ENCODE data around the gene AHI1.
"Not testable (repeated sequence)": the region's sequence is repeated elsewhere in the genome, so short reads cannot be mapped to it uniquely, and the experiment has no call there.

AHI1 gene

DNA sequence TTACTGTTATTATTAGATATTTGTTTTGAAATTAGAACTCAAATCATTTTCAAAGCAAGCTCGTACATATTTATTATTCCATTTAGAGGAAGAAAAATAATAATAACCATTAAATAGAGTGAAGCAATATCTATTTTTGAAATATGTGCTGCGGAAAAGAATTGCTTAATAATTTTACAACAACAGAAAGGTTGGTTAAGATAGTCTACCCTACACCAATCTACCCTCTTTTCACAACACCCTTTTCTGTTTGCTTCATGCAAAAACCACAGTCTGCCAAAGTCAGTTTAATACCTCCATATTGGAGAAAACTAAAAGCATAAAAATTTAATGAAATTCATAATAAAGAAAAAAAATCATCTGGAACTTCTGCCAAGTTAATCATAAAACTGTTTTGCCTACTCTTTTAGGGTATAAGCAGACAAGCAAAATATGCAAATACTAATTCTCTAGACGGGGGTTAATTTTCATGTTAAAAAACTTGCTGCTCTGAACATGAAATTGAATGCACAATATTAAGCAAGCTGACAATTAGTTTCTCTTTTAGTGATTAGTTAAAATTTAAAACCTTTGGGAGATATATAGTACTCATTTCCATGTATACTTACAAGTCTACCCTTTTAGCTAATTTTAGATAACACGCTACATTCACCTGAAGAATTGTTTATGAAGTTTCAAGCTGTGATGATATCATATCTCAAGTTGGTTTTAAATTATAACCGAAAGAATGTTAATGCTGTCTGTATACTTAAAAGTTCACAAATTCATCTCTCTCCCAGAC lies 100.2 kb downstream of the AHI1 start:
- DNase-seq (ENCODE audit: low read depth in 1 of 2, low spot score in 1 of 2) = no peak

DNA sequence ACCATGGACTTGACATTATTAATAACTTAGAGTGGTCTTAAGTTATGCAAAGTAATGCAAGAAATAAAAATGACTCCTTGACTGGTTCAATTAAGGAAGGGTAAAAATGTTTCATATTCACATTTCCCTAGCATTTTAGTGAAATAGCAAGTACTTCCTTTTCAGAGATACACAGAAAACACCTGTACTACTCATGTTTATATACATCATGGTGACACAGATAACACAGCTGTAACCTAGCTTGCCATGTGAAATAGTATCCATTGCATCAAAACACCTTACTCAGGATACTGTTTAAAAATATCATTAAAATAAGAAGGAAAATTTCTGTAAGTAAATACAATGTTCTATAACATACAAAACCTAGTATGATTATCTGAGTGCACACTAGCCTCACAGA lies 102.4 kb downstream of the AHI1 start:
- DNase-seq (ENCODE audit: low read depth in 1 of 2, low spot score in 1 of 2) = no peak

- DNase-seq (ENCODE audit: low read depth in 1 of 2, low spot score in 1 of 2) = no peak
These were observed 104.3 kb downstream of the AHI1 start for GRCh38 chr6:135393289-135393688.

GRCh38 chr6:135390458-135390857 lies 107.1 kb downstream of the AHI1 start:
- no peak for DNase-seq (ENCODE audit: low read depth in 1 of 2, low spot score in 1 of 2)

GRCh38 chr6:135385299-135385698 lies 112.2 kb downstream of the AHI1 start:
- DNase-seq (ENCODE audit: low read depth in 1 of 2, low spot score in 1 of 2) = no peak

DNA sequence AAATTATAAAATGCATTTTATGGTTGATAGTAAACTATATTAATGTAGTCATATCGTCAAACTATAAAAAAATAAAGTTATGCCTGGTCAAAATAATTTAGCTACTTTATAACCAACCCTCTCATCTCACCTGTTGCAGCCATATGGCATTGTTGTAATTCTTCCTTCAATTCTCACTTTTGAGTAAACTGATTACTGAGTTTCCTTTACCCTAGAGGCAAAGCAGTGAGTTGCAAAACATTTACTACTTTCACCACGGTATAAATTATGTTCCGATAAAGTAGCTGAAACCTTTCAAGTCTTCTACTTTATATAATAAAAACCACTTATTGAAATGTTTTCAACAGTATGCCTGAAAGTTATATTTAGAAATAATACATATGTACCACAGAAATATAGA lies 113.8 kb downstream of the AHI1 start:
- no peak for DNase-seq (ENCODE audit: low read depth in 1 of 2, low spot score in 1 of 2)

DNA sequence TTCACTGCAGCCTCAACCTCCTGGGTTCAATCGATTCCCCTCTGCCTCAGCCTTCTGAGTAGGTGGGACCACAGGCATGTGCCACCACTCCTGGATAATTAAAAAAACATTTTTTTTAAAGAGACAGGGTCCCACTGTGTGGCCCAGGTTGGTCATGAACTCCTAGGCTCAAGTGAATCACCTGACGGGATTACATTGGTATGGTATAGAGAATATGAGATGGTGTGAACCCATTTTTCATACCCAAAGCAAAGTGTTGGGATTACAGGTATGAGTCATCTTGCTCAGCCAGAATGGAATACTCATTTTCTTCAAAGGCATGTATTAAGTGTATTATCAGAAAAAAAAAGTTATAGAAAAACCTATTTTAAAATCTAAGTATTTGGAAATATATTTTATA lies 114.2 kb downstream of the AHI1 start:
- DNase-seq (ENCODE audit: low read depth in 1 of 2, low spot score in 1 of 2) = no peak

DNA sequence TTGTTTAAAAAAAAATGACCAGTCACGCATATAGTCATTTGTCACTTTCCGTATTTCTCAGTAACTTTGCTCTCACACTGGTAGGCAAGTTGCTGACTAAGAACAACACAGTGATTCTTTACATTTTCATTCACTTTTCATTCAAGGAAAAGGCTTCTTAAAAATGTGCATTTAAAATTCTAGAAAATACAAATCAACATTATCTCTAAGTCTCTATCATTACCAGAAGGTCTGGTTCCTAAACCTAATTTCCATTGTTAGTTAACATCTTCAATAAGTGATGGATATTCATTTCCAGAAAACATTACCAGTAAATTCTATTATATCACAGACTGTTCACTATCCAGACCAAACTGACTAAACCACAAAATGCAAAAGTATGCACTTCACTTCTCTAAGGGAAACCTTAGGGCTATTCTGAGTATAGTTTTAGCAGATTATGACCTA lies 115.3 kb downstream of the AHI1 start:
- no peak for DNase-seq (ENCODE audit: low read depth in 1 of 2, low spot score in 1 of 2)

DNA sequence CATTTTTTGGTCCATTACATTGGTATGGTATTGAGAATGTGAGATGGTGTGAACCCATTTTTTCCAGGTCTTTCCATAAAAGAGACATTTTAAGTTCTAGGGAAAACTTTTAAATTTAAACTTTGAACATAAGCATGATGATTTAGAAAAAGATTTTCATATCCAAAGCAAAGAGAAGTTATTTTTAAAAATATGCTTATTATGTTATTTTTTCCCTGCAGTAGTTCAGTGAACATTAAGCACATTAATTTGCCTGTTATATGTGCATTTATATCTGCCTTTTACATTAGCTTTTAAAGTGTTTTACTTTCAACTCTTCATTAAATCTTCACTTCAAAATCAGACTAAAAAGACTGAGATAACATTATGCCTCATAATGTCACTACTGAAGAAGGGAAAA lies 116.7 kb downstream of the AHI1 start:
- DNase-seq (ENCODE audit: low read depth in 1 of 2, low spot score in 1 of 2) = no peak

DNA sequence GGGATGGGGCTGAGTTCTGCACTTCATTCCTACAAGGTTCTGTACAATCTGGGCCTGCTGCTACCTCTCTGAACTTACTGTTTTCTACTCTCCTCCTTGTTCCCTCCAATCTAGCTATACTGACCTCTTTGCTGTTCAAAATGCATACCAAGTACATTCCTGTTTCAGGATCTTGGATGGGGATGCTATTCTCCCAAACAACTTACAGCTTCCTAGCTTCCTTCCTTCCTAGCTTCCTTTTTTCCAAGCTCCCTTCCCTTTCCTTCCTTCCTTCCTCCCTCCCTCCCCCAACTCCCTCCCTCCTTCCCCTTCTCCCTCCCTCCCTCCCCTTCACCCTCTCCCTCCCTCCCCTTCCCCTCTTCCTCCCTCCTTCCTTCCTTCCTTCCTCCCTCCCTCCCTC lies 117.9 kb downstream of the AHI1 start:
- DNase-seq (ENCODE audit: low read depth in 1 of 2, low spot score in 1 of 2) = no peak

GRCh38 chr6:135372758-135373157 lies 124.8 kb downstream of the AHI1 start:
- no peak for DNase-seq (ENCODE audit: low read depth in 1 of 2, low spot score in 1 of 2)

- not testable (repeated sequence) for DNase-seq (ENCODE audit: low read depth in 1 of 2, low spot score in 1 of 2)
These were observed 133.9 kb downstream of the AHI1 start for GRCh38 chr6:135363622-135364021.

- no peak for DNase-seq (ENCODE audit: low read depth in 1 of 2, low spot score in 1 of 2)
These were observed 135.4 kb downstream of the AHI1 start for GRCh38 chr6:135362124-135362523.

DNA sequence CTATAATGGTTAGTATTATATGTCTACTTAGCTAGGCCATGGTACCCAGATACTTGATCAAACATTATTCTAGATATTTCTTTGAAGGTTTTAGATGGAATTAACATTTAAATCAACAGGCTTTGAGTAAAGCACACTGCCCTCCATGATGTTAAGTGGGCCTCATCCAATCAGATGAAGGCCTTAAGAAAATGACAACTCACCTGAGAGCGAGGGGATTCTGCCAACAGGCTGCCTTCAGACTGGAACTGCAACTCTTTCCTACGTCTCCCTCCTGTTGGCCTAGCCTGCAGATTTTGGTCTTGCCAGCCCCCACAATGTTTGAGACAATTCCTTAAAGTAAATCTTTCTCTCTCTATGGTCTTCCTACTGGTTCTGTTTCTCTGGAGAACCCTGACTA lies 137.3 kb downstream of the AHI1 start:
- DNase-seq (ENCODE audit: low read depth in 1 of 2, low spot score in 1 of 2) = no peak

GRCh38 chr6:135358985-135359384 lies 138.6 kb downstream of the AHI1 start:
- no peak for DNase-seq (ENCODE audit: low read depth in 1 of 2, low spot score in 1 of 2)

DNA sequence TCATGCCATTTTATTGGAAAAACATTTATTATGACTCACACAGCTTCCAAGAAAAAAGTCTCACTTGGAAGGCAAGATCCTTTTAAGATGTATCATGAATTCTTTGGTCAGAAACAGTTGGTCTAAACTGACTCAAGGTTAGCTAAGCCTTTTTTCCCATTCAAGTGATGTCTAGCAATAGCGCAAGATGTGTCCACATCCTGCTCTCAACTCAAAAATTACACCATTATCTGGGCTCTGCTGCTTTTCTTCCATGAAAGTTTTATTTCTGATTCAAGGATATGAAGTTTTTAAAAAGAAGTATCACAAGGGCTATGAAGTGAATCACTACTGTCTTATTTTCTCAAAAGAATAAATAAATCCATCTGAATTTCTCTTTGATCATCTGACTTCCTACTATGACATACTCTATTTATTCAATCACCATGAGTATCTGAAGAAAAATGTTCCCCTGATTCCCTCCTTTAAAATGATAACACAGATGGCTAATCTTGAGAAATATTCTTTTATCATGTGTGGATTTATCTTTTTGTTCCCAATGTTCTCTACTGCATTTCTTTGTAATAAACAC lies 139.2 kb downstream of the AHI1 start:
- DNase-seq (ENCODE audit: low read depth in 1 of 2, low spot score in 1 of 2) = no peak

GRCh38 chr6:135354407-135354806 lies 143.1 kb downstream of the AHI1 start:
- no peak for DNase-seq (ENCODE audit: low read depth in 1 of 2, low spot score in 1 of 2)

DNA sequence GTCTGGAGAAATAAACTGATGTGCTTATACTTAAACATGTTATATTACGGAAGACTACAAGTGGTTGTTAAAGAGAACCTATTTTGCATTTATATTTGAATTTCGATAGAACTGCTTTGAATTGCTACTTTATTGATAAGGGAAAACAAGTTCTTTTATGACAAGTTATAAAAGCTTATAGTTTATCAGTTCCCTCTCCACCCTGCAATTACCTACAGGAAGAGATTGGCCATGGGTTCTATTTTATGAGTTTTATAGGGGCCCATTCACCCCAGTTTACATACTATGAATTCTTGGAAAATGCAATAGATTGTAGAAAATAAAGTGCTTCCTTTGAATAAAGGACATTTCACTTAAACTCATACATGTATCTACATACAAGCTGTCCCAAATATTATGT lies 144.4 kb downstream of the AHI1 start:
- DNase-seq (ENCODE audit: low read depth in 1 of 2, low spot score in 1 of 2) = no peak

DNA sequence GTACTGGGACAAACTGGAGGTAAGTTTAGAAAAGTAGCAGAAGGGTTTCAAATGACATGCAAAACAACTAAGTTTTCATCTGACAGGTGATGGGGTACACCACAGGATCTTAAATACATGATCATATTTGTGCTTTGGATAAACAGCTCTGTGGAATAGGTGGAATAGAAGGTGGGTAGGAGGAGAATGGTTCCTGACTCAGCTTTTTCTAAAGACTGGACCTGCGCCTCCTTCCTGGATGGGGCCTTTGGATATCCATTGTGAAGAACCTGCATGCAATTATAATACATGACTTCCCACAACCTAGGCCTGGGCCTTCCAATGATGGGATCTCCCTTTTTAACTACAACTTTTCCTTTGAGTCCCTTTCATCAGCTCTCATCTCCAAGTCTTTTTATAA lies 145.9 kb downstream of the AHI1 start:
- DNase-seq (ENCODE audit: low read depth in 1 of 2, low spot score in 1 of 2) = no peak

- no peak for DNase-seq (ENCODE audit: low read depth in 1 of 2, low spot score in 1 of 2)
These were observed 149.7 kb downstream of the AHI1 start for GRCh38 chr6:135347887-135348286.

- no peak for DNase-seq (ENCODE audit: low read depth in 1 of 2, low spot score in 1 of 2)
These were observed 150.8 kb downstream of the AHI1 start for GRCh38 chr6:135346747-135347146.

DNA sequence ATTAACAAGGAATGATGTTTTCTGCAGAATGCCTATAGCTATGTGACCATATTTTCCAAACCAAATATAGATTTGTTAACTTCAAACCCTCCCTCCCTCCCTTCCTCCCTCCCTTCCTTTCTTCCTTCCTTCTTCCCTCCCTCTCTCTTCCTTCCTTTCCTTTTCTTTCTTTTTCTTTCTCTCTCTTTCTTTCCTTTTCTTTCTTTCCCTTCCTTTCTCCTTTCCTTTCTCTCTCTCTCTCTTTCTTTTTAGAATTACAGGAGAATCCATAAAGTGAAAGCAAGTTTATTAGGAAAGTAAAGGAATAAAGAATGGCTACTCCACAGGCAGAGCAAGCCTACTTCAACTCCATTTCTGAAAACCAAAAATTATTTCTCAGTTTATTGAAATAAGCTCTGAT lies 153.0 kb downstream of the AHI1 start:
- DNase-seq (ENCODE audit: low read depth in 1 of 2, low spot score in 1 of 2) = no peak

DNA sequence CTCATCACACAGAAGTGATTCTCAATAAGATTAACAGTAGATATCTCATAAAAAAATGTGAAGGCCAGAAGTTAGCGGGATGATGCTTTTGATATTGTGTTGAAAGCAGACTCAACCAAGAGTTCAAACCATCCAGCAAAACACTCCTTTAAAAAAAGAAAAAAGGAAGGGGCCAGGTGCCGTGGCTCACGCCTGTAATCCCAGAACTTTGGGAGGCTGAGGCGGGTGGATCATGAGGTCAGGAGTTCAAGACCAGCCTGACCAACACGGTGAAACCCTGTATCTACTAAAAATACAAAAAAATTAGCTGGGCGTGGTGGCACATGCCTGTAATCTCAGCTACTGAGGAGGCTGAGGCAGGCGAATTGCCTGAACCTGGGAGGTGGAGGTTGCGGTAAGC lies 157.6 kb downstream of the AHI1 start:
- DNase-seq (ENCODE audit: low read depth in 1 of 2, low spot score in 1 of 2) = not testable (repeated sequence)

All from activated CD4-positive, alpha-beta T cell treated with anti-CD3 and anti-CD28 coated beads, Interleukin-2, amount 50 U/mL, for 24 hours (primary cell).